ENCODE data around the gene NTSR1.

NTSR1 gene

DNA sequence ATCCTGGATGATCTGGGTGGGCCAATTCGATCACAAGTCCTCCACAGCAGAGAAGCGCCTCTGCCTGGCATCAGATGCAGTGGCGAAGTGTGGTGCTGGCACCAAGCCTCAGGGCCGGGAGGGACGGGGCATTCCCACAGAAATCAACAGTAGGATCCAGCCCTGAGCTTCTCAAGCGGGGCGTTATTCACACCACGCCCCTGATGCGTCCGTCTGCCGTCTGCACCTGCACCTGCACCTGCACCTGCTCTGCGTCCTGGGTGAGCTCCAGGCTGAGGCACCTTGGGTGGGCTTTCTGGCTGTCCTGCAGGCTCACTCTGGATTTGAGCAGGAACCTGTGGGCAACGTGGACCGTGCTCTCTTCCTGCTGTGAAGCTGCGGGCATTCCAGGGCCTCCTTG lies 13.8 kb upstream of the NTSR1 start:
- DNase-seq, result no peak

DNA sequence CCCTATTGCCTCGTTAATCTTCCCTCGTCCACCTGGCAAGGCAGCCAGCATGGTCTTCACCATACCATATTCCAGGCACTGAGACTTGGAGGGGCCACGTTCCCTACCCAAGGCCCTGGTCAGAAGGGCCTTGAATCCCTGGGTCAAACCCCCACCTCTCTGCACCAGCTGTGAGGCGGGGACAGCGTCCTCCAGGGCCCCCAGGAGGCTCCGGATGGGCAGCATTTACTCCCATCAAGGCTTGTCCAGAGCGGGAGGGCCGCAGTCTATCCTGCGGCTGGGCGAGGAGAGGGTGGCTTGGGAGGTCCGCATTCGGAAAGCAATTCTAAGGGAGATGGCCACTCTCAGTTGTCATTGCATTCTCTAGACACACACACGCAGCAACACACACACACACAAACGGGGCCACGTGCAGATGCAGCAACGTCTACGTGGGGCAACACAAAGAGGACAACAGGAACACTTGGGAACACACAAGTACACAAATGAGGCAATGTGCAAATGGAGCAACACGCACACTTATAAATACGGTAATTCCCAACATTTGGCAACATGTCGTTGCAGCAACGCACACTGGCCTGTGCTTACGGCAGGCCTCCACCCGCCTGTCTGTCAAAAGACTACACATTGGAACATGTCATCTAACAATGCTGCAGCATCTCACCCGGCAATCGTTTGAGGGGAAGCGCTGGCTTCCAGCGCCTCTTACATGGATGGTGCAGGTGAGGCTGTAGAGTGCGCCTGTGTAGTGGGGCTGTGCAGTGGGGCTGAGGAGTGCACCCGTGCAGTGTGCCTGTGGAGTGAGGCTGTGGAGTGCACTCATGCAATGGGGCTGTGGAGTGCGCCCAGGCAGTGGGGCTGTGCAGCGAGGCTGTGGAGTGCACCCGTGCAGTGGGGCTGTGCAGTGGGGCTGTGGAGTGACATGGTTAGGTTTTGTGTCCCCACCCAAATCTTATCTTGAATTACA lies 12.9 kb upstream of the NTSR1 start:
- DNase-seq, result no peak

DNA sequence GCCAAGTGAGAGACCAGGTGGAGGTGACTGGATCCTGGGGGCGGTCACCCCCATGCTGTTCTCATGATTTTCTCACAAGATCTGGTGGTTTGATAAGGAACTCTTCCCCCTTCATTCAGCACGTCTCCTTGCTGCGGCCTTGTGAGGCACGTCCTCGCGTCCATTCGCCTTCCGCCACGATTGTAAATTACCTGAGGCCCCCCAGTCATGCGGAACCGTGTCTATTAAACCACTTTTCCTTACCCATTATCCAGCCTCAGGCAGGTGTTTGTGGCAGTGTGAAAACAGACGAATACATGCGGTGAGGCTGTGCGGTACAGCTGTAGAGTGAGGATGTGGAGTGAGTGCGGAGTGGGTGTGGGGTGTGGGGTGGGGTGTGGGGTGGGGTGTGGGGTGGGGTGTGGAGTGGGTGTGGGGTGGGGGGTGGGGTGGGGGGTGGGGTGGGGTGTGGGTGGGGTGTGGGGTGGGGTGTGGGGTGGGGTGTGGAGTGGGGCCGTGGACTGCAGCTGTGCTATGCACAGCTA lies 12.1 kb upstream of the NTSR1 start:
- no peak for DNase-seq

DNA sequence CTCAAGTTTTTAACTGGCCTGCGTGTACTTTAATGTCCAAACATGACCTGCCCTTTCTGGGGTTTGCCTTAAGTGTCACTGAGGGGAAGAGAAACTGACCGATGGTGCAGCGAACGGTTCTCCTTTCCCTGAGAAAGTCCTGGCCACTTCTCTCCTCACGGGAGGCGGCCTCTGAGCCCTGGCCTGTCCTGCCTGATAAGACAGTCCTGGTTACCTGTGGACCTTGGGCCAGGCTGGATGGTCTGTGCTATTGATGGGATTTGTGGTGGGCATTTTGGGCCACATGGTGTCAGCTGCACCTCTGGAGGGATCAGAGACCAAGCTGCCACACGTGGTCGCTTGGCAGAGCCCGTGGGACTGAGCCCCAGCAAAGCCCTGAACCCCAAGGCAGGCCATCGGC lies 11.6 kb upstream of the NTSR1 start:
- DNase-seq, result no peak

DNA sequence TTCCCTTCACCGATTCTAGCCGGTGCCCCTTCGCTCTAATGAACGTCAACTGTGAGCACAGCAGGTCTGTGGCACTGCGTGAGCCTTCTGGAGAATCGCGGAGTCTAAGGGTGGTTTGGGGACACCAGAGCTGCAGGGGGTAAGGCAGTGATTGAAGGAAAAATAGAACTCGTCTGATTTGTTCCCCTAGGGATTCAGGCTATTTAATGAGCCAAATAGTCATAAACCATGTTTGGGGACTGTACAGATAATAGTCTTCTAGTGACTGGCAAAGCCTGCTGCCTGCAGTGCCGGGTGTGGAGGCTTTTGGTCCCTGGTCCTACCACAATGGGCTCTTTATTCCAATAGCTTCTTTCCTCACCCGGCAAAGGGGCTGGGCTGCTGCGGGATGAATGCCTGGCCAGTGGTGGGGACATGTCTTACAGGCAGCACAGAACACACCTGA lies 11.1 kb upstream of the NTSR1 start:
- DNase-seq, result no peak

DNA sequence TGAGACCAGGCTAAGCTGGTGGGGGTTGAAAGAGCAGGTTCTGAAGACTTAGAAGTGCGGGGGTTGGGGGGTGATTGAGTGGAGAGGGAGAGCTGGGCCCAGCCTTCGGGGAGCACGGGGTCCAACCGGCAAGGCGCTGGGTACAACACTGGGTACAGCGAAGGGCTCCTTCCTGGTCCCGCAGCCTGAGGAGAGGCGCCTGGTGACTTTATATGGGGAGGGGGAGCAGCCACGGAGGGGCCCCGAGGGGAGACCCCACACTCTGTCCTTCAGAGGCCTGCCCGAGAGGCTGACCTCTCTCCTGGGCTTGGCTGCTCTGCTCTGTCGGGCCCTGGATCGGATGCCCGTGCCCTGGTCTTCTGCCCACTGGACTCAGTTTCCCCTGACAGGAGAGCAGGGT lies 10.4 kb upstream of the NTSR1 start:
- no peak for DNase-seq

DNA sequence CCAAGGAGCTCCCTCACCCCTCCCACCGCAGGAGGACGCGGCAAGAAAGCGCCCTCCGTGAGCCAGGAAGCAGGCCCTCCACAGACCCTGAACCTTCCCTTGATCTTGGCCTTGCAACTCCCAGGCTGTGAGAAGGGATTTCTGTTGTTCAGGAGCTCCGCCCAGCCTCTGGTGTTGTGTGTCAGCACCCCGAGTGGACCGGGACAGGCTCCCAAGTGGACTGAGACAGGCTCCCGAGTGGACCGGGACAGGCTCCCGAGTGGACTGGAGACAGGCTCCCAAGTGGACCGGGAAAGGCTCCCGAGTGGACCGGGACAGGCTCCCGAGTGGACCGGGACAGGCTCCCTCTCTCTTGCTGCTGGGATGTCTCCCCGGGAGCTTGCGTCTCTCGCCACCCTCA lies 9.3 kb upstream of the NTSR1 start:
- no peak for DNase-seq

DNA sequence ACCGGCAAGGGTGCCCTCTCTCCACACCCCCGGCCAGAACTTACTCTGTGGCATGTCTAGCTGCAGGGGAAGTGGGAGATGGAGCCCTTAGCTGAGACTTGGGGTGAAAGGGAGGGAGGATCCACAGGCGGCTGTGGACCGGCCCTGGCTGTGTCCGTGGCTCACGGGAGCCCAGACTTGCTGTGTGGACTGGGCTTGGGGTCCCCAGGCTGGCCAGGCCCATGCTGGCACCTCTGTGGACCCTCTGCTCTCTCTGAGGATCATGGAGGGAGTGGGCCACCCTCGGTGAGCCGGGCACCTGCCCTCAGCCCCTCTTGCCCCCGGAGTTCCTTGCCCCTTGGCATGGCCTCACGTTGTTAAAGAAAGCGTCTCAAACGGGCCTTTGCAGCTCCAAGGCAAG lies 8.9 kb upstream of the NTSR1 start:
- DNase-seq, result no peak

DNA sequence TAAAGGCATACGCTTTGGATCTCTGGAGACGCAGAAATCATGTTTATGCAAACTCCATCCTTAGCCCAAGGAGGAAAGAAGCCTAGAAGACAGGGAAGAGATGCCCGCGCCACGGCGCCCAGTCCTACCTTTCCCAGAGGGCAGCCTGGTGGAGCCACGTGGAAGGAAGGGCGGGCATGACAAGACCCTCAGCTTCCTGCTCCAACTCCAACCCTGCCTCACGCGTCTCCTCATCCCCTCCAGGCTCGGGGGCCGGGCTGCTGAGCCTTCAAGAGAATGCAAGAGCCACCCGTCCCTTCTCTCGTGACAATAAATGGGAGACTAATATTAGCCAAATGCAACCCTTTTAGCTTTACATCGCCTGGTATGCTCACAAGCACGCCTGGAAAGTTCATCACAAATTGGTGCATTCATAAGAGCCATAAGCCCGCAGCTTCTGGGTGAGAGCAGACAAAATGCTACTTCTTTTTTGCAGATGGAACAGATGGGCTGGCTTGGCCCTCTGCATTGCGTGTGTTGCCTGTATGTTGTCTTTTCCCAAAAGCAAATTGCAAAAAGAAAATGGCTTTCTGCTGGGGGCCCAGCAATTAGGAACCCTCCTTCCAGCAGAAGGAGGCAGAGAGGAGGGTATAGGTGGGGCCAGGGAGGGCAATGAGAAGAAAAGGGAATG lies 8.2 kb upstream of the NTSR1 start:
- no peak for DNase-seq

DNA sequence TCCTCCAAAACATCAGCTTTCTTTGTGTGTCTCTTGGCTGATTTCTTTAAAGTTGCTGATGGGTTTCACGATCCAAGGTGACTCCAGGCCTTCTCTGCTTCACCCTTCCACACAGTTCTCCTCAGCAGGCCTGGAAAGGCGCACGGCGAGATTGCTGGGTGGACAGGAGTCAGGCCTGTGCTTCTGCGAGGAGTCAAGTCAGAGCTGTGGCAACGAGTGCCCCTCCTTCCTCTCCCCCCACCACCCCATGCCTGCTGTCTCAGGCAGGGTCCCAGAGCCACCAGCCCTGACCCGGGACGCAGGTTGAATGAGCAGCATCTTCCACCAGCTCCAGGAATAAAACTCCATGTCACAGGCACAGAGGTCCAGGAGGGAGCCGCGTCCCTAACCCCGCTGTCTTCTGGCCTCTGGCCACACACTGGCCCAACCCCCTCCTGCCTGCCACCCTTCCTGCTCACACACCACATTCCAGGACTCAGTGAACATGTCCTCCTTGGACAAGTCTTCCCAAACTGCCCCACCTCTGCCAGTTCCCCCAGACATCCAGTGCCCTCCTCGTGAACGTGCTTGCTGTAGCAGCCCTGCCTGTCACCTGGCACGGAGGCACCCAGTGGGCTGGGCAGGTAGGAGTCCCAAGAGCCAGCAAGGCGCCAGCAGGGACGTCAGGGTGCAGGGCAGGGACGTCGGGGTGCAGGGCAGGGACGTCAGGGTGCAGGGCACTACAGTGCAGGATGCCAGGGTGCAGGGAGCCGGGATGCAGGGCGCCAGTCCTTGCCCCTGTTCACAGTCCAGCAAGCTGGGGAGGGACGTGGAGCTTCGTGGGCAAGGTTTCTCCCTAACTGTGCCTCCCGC lies 7.2 kb upstream of the NTSR1 start:
- no peak for DNase-seq

DNA sequence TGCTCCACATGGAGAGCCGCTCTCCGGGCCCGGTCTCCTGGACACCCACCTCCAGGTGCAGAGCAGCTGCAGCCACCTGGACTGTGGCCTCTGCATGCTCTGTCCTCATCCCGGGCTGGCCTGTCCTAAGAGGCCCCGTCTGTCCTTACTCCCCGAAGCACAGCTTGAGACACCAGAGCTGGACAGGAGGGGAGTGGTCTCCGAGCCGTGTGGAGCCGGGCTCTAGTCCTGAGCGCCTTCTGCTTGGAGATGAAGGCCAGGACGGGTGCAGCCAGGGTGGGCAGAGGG lies 6.7 kb upstream of the NTSR1 start:
- DNase-seq, result no peak

DNA sequence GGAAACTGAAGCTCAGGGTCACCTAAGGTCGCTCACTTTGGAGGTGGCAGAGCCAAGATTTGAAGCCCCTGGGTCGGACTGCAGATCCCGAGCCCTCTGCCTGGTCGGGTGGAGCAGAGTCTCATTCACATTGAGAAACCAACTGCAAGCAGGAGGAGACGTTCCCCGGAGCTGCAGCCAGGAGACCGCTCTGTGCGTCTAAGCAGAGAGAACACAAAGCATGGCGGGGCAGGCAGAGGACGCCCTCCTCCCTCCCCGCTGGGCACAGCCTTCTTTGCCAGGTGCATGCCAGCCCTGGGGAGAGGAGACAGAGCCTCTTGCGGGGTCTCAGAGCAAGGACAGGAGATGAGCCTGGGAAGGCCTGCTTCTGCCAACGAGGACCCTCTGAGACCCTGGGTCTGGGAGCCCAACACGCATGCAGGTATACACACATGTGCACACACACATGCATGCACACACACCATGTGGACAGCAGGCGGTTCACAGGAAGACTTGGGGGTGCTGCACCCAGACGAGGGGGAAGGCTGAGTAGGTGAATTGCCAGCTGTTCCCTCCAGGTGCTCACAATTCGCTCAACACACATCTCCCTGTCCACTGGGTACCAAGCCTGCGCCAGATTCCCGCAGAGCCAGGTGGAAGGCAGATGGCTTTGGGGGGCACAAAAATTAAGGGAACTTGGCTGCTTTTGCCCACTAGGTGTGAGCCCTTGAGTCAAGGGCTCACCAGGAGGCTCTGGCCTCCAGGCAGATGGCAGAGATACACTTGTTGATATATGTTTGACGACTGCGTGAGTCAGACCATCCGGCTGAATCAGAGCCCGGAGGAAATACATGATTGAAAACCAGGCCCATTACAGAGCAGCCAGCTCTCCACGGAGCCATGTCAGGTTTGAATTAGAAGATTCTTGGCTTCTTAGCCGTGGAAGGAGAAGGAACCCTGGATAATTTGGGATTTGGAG lies 5.5 kb upstream of the NTSR1 start:
- DNase-seq, result no peak

DNA sequence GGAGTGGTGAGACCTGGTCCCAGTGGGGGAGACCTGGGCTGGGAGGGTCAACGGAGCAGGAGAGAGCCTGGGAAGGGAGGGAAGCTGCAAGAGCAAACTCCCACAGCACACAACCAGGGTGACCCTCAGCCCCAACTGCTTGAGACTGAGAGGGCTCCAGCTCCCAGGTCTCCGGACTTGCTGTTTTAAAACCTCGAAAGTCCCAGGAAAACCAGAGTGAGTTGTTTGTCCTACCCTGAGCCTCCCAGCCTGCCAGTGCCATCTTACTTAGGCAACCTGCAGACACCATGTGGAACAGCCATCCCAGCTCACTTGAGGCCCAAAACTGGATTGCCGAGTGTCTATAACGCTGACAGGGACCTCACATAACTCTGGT lies 4.8 kb upstream of the NTSR1 start:
- DNase-seq, result no peak

DNA sequence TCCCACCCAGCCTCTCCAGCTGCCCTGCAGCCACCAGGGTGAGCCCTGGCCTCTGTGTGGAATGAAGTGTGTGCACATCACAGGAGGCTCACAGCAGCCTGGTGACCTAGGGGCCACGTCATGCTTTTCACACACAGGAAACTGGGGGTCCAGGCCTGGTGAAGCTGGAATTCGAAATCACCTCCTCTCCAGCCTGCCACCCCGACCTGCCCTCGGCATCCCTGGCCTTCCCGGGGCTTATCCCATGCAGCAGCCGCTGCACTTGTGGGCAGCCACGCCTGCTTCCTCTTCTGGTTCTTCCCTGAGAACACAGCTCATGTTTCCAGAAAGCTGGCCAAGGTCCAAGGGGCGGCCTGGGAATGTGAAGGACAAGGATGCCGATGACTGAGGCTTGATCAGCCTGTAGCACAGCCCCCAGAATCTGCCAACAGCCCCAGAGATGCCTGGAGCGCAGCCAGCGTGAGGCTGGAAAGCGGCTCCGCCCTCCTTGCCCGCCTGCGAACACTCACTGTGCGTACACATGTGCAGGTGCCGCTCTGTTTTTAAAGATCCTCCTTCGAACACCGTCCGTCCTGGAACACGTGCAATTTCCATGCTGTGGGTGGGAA lies 4.2 kb upstream of the NTSR1 start:
- DNase-seq, result no peak

DNA sequence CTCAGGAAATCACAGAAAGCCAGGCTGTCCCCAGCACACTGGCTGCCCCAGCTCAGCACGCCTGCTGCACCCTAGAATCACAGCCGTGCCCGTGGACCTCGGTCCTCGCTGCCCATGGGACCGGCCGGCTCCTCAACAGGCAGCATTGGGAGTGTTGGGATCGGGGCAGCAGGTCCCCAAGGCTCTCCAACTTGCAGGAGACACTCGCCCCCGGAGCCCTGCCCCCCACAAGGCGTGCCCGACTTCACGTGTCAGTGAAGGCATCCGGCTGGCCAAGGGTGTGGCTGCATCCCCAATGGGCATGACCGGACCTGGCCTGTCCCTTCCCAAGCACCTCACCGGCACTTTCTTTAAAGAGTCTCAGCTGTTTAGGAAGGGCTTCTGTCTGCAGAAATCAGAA lies 3.0 kb upstream of the NTSR1 start:
- DNase-seq, result no peak

DNA sequence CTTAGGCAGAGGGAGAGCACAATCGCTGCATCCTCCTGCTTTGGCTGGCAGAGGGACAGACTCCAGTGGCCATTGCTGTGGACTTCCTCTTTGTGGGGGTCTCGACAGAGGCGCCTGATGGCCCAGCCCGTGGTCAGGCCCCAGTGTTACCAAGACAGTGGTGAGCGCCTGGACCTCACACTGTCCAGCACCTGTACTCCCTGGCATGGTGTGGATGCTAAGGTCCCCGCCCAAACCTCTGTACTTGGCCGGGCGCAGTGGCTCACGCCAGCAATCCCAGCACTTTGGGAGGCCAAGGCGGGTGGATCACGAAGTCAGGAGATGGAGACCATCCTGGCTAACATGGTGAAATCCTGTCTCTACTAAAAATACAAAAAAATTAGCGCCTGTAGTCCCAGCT lies 2.3 kb upstream of the NTSR1 start:
- DNase-seq, result no peak

DNA sequence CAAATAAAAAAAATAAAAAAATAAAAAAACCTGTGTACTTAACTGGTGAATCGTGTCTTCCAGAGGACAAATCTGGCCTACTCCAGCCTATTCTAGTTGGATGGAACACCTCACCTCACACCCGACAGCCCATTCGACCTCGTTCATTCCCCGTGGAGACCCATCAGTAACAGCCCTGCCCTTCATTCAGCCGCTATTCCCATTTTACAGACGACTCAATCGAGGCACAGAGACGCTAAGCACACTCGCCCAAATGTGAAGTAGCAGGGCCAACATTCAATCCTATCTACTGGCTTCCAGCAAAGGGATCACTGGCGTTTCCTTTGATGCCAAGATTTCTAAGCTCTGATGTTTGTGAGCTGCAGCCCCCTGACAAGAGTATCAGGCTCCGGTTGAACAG lies 1.8 kb upstream of the NTSR1 start:
- DNase-seq, result no peak

DNA sequence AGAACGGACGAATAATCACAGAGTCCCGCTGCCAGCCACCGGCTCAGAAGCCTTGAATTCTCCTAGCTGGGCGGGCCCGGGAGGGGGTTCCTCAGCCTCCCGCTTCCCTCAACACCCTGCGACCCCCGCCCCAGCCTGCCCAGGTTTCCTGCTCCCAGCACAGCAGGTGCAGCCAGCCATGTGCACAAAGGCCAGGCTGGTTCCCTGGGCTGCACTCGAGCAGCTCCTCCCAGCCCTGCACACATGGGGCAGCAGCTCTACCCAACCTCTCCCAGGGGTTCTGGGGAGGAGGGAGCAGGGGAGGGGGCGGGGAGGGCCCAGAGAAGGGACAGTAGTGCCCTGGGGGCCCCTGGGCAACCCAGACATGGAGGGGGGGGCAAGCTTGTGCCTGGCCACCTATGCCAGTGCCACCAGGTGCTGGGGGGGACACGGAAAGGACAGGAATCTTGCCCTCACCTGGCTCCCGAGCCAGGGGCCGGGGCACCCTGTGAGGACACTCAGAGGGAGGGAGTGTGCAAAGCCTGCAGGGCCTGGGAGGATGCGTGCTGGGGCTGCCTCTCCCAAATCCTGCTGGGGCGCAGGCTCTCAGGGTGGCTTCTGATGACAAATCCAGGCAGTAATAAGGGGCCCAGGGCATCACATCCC lies 1.2 kb upstream of the NTSR1 start:
- no peak for DNase-seq

DNA sequence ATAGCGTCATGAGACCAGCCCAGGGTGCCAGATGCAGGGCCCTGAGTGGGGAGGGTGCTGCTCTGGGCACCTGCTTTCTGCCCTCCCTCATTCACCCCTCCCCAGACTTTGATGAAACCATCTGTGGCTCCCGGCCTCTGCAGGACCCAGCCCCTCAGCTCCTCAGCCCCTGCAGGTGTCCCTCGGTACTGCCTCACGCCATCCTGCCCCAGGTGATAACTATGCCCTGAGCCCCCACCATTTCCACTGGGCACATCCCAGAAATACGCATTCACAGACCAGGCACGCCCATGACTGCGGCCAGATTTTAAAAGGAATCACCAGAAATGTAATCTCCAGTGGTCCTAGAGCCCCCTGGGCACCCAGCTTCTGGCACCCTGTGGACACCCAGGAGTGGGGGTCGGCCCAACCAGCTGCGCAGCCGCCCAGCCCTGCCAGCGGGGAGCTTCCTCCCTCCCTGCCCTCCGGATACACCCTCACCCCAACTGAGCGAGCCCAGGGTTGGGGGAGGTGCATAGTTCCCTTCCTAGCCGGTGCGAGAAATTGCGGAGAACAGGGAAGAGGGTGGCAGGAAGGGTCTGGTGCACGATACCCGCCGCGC lies 615 bp upstream of the NTSR1 start:
- no peak for DNase-seq

DNA sequence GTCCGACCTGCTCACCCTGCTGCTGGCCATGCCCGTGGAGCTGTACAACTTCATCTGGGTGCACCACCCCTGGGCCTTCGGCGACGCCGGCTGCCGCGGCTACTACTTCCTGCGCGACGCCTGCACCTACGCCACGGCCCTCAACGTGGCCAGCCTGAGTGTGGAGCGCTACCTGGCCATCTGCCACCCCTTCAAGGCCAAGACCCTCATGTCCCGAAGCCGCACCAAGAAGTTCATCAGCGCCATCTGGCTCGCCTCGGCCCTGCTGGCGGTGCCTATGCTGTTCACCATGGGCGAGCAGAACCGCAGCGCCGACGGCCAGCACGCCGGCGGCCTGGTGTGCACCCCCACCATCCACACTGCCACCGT lies 885 bp downstream of the NTSR1 start:
- DNase-seq, result no peak
